ENCODE data around the gene CRYBG2. TPM values are rescaled to one million over a fixed set of nuclear protein-coding genes. Genes with fewer than 3 reads are reported as not detected.

Gene CRYBG2
- total and polyA plus RNA-seq, 5 donors: not detected

DNA sequence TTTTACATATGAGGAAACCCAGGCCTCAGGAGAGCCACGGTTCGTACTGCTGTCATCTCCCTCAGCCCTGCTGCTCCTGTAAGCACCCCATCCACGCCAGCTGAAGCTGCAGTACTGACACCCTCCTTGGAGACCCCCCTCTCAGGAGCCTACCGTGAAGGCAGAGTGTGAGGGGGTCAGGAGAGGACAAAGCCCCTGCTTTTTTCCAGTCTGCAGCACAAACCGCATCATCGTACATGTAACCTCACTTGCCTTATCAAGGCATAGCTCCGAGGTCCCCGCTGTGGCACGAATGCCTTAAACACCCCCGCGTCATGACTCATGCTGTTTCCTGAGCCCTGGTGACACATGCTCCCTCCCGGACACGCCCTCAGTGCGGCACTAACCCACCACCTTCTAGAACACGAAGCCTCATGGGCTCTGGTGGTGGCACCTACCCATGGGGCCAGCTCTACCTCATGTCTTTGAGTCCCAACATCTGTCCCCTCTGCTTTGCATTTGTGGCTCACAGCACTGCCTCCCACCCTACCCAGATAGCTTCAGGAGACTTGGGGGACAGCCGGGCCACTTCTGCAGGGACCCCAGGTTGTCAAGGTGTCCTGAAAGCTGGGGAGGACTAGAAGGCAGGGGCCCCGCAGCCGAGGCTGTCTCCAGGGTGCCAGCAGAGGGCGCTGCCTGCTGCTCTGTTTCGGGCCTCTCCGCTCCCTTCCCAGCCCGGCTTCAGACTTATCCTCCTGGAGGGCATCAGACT, 69.2 kb downstream of the CRYBG2 start:
- Histone ChIP-seq H3K27me3 (ENCODE audit: control insufficient read depth, insufficient read depth) (no peaks in the 10 kb centered on the region), H3K4me1 (ENCODE audit: control insufficient read depth, insufficient read depth, low read length) (peaks cover 6% of the 10 kb centered on the region), H3K4me3 (ENCODE audit: low read length) (no peak overlapping the region), H3K27ac (ENCODE audit: low read length) (peak overlapping the region; percentile 16), H3K9me3 (ENCODE audit: control insufficient read depth, low read length) (no peaks in the 10 kb centered on the region)
- peak; percentile 86 to 87 (median 87) for DNase-seq
- intact Hi-C loops (cut with DNase I): loop anchor here in 1 of 4 donors (5.0 kb wide), 1 partner anchor 33 kb away; the partner anchor contains the start of gene CD52
- 27% methylated on average over 22 of the region's 22 CpGs for WGBS
- ATAC-seq: peak; percentile 20 to 60

DNA sequence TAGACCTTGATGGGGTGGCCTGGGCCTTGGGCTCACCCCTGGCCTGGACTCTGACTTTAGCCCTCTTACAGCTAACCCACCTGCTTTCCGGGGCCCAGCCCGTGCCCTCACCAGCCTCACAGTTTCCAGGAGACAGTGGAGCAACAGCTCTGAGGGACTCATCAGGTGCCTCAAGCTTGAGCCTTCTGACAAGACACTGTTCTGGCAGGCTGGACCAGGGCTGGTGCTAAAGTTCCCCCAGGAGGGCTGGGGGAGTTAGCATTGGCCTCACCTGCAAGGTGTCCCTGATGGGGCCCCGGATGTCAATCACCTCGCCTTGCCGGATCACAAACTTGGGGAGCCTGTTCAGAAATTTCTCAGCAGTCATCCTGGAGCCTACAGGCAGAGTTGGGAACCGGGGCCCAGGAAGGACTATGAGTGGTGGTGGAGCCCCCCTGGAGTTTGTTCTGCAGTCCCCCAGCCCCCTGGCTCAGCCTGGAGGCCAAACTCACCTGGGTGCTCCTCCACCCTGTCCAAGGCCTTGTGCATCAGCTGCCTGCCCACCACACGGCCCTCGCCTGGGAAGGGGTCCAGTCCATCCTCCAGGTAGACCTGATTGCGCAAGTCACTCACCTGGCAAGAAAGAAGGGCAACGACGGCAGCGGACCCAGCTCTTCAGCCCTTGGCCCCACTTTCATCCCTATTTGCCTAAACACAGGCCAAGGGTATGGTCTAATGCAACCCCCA, 69.9 kb downstream of the CRYBG2 start:
- no peaks in the 10 kb centered on the region for H3K9me3 ChIP-seq (ENCODE audit: control insufficient read depth, low read length)
- intact Hi-C loops (cut with DNase I): loop anchor here in 1 of 4 donors (5.0 kb wide), 1 partner anchor 33 kb away; the partner anchor contains the start of gene CD52
- ATAC-seq (no peak), DNase-seq (peak in 1 of 3 donors; percentile 41)
- 91% methylated on average over 12 of the region's 12 CpGs for WGBS
- H3K4me3 ChIP-seq (ENCODE audit: low read length): no peak overlapping the region
- H3K4me1 ChIP-seq (ENCODE audit: control insufficient read depth, insufficient read depth, low read length): peaks cover 10% of the 10 kb centered on the region
- peak overlapping the region; percentile 16 for H3K27ac ChIP-seq (ENCODE audit: low read length)
- H3K27me3 ChIP-seq (ENCODE audit: control insufficient read depth, insufficient read depth): no peaks in the 10 kb centered on the region

DNA sequence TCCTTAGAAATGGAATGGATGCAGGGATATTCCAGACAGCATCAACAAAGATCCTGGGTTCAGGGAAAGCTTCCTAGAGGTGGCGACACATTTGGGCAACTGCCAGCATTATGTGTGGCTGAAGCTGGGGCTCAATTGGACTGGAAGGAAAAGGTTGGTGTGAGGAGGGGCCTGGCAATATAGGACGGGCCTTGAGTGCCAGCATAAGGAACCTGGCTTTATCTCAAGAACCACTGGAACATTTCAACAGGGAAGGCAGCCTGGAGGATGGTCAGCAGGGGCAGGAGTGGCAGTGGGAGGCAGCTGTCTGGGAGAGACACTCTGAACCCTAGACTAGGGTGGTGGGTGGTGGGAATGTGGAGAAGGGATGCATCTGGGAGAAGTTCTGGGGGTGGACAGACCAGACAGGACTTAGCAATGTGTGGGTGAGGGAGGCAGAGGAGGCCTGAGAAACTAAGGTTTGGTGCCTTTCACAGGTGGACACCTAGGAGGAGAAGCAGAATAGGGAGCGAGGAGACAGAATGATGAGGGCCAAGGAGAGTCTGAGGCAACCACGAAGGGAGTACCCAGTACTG, 70.6 kb downstream of the CRYBG2 start:
- H3K4me3 ChIP-seq (ENCODE audit: low read length): no peak overlapping the region
- ATAC-seq (no peak), DNase-seq (peak in 1 of 3 donors; percentile 43)
- peaks cover 12% of the 10 kb centered on the region for H3K4me1 ChIP-seq (ENCODE audit: control insufficient read depth, insufficient read depth, low read length)
- intact Hi-C loops (cut with DNase I): loop anchor here in 1 of 4 donors (5.0 kb wide), 1 partner anchor 34 kb away; the partner anchor contains the start of gene CD52
- H3K9me3 ChIP-seq (ENCODE audit: control insufficient read depth, low read length): no peaks in the 10 kb centered on the region
- H3K27ac ChIP-seq (ENCODE audit: low read length): no peak overlapping the region
- H3K27me3 ChIP-seq (ENCODE audit: control insufficient read depth, insufficient read depth): no peaks in the 10 kb centered on the region
- 70% methylated on average over 4 of the region's 4 CpGs for WGBS

DNA sequence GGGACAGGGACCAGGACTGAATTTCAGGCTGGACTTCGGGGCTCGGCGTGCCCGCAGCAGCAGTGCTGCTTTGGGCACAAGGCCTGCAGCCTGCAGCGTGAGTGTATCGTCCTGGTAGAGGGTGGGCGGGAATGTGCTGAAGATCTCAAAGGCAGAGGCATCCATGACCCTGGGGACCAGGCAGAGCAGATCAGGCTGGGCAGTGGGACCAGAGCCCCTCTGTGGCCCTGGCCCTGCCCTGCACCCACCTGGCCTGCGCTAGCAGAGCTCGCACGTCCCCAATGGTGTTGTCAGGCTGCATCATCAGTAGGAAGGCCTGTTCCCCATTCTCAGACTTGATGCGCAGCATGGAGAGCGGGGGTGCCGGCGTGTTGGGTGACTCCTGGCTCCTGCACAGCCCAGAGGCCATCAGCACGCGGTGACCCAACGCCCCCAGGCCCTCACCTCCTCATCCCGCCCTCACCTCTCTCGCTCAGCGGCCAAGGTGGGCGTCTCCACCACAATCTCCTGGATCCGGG, 71.5 kb downstream of the CRYBG2 start:
- H3K27ac ChIP-seq (ENCODE audit: low read length): no peak overlapping the region
- H3K4me3 ChIP-seq (ENCODE audit: low read length): no peak overlapping the region
- peaks cover 12% of the 10 kb centered on the region for H3K4me1 ChIP-seq (ENCODE audit: control insufficient read depth, insufficient read depth, low read length)

DNA sequence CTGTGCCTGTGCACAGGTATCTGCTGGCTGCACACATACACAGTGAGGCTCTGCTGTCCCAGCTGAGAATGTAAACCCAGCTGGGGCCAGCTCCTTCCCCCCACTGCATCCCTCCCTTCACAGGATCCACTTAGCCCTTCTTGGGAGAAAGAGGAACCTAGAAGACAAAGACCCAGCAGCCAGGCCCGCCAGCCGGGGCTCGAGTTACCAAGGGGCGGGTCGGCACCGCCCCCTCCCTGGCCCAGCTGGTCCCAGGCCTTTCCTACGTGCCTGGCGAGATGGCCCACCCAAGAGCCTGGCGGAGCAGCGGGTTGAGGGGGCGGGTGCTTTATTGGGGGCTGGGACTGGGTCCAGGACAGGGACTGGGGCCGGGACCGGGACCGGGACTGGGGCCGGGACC, 72.0 kb downstream of the CRYBG2 start:
- intact Hi-C loops (cut with DNase I): loop anchor here in 1 of 4 donors (5.0 kb wide), 1 partner anchor 35 kb away; the partner anchor contains the start of gene CD52
- 49% methylated on average over 15 of the region's 15 CpGs for WGBS
- Histone ChIP-seq H3K9me3 (ENCODE audit: control insufficient read depth, low read length) (no peaks in the 10 kb centered on the region), H3K4me3 (ENCODE audit: low read length) (no peak overlapping the region), H3K27ac (ENCODE audit: low read length) (no peak overlapping the region), H3K4me1 (ENCODE audit: control insufficient read depth, insufficient read depth, low read length) (peaks cover 12% of the 10 kb centered on the region), H3K27me3 (ENCODE audit: control insufficient read depth, insufficient read depth) (no peaks in the 10 kb centered on the region)
- no peak for ATAC-seq
- peak in 2 of 3 donors; percentile 81 to 85 for DNase-seq

More for the DNA sequence above, 71.5 kb downstream of the CRYBG2 start:
- WGBS: 80% methylated on average over 22 of the region's 22 CpGs
- intact Hi-C loops (cut with DNase I): loop anchor here in 1 of 4 donors (5.0 kb wide), 1 partner anchor 35 kb away; the partner anchor contains the start of gene CD52
- Histone ChIP-seq H3K9me3 (ENCODE audit: control insufficient read depth, low read length) (no peaks in the 10 kb centered on the region), H3K27me3 (ENCODE audit: control insufficient read depth, insufficient read depth) (no peaks in the 10 kb centered on the region)
- DNase-seq (peak in 2 of 3 donors; percentile 59 to 61), ATAC-seq (no peak)

DNA sequence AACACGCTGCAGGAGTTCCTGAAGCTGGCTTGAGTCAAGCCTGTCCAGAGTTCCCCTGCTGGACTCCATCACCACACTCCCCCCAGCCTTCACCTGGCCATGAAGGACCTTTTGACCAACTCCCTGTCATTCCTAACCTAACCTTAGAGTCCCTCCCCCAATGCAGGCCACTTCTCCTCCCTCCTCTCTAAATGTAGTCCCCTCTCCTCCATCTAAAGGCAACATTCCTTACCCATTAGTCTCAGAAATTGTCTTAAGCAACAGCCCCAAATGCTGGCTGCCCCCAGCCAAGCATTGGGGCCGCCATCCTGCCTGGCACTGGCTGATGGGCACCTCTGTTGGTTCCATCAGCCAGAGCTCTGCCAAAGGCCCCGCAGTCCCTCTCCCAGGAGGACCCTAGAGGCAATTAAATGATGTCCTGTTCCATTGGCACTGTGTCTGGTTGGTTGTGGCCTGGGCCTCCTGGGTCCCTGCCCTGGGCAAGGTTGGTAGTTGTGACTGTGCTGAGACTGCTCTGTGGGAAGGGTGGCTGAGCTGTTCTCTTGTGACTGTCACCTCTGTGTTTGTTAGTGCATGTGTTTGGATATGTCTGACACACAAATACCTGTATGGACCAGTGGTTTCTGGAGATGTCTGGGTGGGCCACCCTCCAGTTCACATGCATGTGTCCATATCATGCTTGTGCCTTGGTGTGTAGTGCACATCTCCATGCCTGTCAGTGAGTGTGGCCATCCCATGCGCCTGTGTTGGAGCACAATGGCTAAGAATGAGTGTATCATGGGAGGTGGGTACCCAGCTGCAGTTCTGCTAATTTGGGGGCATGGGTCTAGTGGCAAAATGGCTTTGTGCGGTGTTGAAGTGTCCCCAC, 72.6 kb downstream of the CRYBG2 start:
- Histone ChIP-seq H3K27me3 (ENCODE audit: control insufficient read depth, insufficient read depth) (no peaks in the 10 kb centered on the region), H3K27ac (ENCODE audit: low read length) (no peak overlapping the region), H3K4me1 (ENCODE audit: control insufficient read depth, insufficient read depth, low read length) (peaks cover 16% of the 10 kb centered on the region), H3K4me3 (ENCODE audit: low read length) (no peak overlapping the region), H3K9me3 (ENCODE audit: control insufficient read depth, low read length) (no peaks in the 10 kb centered on the region)
- ATAC-seq (no peak), DNase-seq (no peak)
- WGBS: 93% methylated on average over 5 of the region's 5 CpGs
- intact Hi-C loops (cut with DNase I): loop anchor here in 1 of 4 donors (5.0 kb wide), 1 partner anchor 36 kb away; the partner anchor contains the start of gene CD52

DNA sequence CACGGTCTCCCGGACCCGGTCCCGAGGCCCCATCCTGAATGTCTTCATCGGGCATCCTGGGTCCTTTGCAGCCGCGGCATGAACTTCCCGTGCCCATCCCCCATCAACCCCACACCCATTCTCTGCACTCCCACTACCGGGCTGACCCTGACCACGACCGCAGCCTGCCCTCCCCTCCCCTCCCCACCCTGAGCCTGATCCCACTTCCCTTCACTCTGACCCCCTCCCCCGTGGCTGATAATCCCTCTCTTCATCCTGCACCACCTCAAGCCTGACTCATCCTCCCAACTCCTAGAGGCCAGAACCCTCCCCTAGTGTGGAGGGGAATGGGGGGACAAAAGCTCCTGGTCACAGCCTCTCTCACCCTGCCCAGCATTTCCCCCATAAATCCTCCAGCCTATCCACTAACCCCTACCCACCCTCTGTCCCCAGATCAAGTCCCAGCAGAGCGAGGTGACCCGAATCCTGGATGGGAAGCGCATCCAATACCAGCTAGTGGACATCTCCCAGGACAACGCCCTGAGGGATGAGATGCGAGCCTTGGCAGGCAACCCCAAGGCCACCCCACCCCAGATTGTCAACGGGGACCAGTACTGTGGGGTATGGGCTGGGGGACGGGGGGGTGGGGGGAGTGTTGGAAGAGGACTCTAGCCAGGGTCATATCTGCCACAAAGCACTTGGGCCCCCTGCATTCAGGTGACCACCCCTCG, 73.4 kb downstream of the CRYBG2 start:
- 29% methylated on average over 20 of the region's 20 CpGs for WGBS

DNA sequence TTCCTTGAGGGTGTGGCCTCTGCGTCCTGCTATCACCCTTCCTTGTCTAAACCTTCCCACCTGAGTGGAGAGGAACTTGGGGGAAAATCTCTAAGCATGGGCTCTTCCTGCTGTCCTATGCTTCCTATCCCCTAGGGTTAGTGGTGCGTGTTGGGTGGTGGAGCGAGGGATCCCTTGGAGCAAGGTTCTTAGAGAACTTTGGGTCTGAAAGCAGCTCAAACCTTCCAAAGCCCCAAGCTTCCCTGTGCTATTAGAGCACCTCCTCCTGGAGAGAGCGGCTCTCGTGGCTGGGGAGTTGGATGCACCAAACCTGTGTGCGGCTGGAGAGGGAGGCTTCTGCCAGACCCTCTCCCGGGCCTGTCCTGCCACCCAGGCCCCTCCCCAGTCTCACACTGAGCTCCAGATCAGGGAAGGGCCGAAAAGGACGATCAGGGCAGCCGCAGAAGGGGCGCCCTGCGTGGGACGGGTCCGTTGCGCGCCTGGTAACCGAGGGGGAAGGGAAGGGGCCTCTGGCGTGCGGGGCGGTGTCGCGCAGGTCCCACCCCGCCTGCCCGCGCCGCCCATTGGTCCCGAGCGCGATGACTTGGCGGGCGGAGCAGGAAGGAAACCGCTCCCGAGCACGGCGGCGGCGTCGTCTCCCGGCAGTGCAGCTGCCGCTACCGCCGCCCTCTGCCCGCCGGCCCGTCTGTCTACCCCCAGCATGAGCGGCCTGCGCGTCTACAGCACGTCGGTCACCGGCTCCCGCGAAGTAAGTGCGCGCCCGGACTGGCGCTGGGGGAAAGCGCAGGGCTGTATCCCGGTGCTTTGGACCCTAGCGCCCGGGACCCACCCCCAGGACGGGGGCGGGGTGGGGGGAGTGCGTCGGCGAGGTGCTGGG, 74.2 kb downstream of the CRYBG2 start, which contains the start of gene SH3BGRL3:
Gene SH3BGRL3 (plus strand): TSS at position 631 of the 877 bp plus-strand sequence. CDS start 70 bp downstream, at position 701.
- intact Hi-C loops (cut with DNase I): loop anchor here in 3 of 4 donors (5.0 kb wide), 2 partner anchors 38 to 43 kb away; partner anchors contain the start of gene CD52 (in 1 of the 3)
- Histone ChIP-seq H3K9me3 (ENCODE audit: control insufficient read depth, low read length) (no peaks in the 10 kb centered on the region), H3K27me3 (ENCODE audit: control insufficient read depth, insufficient read depth) (no peaks in the 10 kb centered on the region), H3K4me1 (ENCODE audit: control insufficient read depth, insufficient read depth, low read length) (peaks cover 14% of the 10 kb centered on the region), H3K27ac (ENCODE audit: low read length) (peak within 1 kb of the TSS; percentile 88), H3K4me3 (ENCODE audit: low read length) (peak within 1 kb of the TSS; percentile 57)
- DNase-seq: peak; percentile 92 to 97 (median 96)
- ATAC-seq: peak; percentile 83 to 86
- 1% methylated on average over 66 of the region's 66 CpGs for WGBS

More for the DNA sequence above, 73.4 kb downstream of the CRYBG2 start:
- DNase-seq (no peak), ATAC-seq (peak in 1 of 2 donors; percentile 0)
- H3K27ac ChIP-seq (ENCODE audit: low read length): peak overlapping the region; percentile 77
- H3K4me1 ChIP-seq (ENCODE audit: control insufficient read depth, insufficient read depth, low read length): peaks cover 16% of the 10 kb centered on the region
- intact Hi-C loops (cut with DNase I): loop anchor here in 1 of 4 donors (5.0 kb wide), 1 partner anchor 37 kb away; the partner anchor contains the start of gene CD52
- H3K27me3 ChIP-seq (ENCODE audit: control insufficient read depth, insufficient read depth): no peaks in the 10 kb centered on the region
- peak overlapping the region; percentile 57 for H3K4me3 ChIP-seq (ENCODE audit: low read length)
- no peaks in the 10 kb centered on the region for H3K9me3 ChIP-seq (ENCODE audit: control insufficient read depth, low read length)

Measured in right cardiac atrium (tissue), 5 donors.